Activated CD8-positive, alpha-beta memory T cell treated with anti-CD3 and anti-CD28 coated beads, Interleukin-2, amount 50 U/mL, for 48 hours (primary cell): ENCODE measurements around the gene PMM1.
"Not testable (repeated sequence)": the region's sequence is repeated elsewhere in the genome, so short reads cannot be mapped to it uniquely, and the experiment has no call there.

Experiments used
- DNase-seq: peaks from one replicate; pipeline ENCODE4 v3.0.0-alpha.2; 2020

The PMM1 gene

DNA sequence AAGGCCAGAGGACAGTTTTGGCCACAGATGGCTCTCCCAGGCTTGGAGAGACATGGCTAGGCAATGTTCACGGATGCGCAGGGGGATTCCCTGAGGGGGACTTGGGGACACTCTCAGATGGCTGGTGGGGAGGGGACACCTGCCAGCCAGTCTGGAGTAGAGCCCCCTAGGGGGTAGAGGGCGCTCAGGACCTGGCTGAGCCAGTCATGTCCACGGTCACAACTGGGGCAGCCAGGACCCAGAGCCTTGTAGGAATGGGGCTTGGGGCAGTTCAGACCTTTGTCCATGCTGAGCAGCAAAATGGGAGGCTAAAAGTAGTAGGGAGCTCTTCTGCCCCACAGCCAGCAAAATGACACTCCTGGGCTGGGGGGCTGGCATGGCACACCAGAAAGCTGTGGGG lies 27.2 kb downstream of the PMM1 start:
- DNase-seq: no peak

DNA sequence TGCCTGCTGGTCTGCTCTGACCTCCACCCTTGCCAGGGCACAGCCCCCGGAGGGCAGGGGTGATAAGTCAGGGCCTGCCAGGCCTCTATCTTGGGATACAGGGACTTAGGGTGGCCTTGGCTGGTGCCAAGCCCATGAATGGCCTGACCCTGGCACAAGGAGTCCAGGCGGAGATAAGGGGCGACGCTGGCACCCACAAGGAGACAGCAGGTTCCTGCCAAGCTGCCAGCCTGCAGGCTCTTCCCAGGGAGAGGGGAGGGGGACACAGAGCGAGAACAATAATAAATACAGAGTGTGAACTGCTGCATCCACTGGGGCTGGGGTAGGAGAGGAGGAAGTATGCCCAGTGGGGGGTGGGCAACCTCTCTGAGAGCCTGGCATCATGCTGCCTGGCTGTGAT lies 27.9 kb downstream of the PMM1 start:
- DNase-seq: no peak

DNA sequence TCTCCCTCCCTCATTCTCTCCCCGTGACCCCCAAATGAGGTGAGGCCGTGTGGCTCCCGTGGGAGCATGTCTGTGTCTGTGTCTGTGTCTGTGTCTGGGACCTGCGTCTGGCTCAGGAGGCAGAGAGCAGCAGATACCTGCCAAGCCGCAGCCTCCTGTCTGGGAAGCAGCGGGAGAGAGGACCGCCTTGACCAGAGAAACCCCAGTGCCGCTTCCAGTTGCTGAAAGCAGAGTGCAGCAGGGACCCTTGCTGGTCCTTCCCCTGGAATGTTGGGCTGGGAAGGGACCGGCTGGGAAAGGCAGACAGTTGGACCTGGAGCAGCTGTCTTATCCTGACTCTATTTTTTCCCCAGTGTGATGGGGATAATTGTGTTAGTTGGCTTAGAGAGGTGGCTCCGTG lies 28.3 kb downstream of the PMM1 start:
- no peak for DNase-seq

DNA sequence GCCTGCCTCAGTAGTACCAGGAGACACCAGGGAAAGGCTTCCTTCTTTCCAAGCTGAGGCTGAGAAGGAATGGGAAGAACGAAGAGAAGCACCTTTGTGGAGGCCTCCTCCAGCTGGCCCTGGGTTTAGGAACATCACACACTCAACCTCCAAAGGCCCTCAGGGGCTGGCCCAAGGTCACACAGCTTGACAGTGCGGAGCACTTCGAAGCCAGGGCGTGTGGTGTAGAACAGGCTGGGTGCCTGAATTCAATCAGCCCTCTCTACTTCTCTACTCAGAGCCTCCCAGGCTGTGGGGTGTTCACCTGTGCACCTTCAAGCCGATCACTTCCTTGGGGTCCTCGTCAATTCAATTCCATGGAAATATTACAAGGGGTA lies 29.6 kb downstream of the PMM1 start:
- no peak for DNase-seq

DNA sequence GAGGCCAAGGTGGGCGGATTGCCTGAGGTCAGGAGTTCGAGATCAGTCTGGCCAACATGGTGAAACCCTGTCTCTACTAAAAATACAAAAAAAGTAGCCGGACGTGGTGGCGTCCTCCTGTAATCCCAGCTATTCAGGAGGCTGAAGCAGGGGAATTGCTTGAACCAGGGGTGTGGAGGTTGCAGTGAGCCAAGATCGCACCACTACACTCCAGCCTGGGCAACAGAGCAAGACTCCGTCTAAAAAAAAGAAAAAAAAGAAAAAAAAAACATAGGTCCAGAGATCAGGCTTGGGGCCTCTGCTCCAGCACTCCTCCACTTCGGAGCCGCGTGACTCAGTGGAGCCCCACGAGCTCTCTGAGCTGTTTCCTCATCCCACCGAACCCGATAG lies 31.4 kb downstream of the PMM1 start:
- DNase-seq: not testable (repeated sequence)

DNA sequence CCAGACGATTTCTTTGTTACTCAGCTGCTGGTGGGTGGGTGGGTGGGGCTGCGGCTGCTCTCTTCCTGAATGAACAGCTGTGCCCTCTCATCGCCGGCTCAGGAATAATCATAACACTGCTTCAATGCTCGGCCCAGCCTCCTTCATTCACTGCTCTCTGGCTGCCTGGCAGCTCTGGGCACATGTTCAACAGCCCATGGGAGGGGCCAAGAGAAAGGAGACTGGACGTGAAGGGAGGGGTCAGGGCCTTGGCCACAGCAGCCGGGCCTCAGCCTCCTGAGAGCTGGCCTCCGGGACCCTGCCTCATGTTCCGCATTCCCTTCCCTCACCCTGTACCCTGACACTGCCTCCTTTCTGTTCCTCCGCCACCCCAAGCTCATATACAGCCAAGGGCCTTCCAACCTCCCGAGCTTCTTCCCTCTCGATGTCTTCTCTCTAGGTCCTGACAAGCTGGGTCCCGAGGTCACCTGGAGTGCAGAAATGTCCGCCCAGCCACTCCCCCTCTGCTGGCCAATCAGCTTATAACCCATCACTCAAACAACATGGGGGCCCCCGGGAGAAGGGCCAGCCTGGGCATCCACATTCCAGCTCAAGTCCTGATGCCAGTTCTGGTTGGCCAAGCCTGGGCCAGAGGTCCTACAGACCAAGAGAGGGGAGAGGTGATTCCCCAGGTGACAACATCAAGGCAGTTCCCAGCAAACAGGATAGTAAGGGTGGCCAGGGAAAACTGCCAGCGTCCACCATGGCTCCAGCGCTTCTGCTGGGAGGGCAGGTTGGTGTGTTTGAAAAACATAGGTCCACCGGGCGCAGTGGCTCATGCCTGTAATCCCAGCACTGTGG lies 32.0 kb downstream of the PMM1 start:
- no peak for DNase-seq

DNA sequence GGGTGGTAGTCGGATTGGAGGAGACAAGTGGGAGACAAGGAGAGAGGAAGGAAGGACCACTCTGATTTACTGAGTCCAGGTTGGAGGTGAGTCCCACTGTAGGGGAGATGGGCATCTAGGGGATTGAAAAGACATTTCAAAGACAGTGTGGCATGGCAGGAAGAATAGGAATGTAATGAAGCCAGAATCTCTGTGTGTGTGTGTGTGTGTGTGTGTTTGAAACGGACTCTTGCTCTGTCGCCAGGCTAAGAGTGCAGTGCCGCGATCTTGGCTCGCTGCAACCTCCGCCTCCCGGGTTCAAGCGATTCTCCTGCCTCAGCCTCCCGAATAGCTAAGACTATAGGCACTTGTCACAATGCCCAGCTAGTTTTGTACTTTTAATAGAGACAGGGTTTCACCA lies 33.1 kb downstream of the PMM1 start:
- DNase-seq: no peak

DNA sequence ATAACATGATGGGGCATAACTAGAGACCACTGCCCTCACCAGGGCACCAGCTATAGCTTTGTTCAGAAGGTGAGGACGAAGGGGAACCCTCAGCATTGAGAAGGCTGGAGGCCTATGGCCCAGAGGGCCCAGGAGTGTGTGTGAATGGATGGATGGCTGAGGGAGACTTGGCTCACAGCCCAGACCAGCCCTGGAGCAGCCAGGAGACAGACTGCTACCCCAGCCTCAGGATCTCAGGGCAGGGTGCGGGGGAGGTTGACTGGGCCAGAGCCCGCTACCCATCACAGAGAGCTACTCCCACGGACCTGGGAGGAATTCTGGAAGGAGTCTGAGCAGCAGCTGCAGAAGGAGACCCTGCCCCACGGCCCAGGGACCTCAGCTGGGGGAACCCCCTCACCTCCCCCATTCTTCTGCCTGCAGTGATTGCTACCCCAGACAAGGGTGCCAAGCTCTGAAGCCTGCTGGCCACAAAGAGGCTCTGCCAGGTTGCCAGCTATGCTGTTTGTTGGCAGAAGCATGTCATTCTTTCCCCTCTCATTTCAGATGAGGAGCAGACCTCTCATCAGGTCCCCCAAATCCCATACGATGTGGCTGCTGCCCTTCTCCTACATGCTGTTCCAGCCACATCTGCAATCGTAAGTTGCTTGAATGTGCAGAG lies 34.2 kb downstream of the PMM1 start:
- no peak for DNase-seq

DNA sequence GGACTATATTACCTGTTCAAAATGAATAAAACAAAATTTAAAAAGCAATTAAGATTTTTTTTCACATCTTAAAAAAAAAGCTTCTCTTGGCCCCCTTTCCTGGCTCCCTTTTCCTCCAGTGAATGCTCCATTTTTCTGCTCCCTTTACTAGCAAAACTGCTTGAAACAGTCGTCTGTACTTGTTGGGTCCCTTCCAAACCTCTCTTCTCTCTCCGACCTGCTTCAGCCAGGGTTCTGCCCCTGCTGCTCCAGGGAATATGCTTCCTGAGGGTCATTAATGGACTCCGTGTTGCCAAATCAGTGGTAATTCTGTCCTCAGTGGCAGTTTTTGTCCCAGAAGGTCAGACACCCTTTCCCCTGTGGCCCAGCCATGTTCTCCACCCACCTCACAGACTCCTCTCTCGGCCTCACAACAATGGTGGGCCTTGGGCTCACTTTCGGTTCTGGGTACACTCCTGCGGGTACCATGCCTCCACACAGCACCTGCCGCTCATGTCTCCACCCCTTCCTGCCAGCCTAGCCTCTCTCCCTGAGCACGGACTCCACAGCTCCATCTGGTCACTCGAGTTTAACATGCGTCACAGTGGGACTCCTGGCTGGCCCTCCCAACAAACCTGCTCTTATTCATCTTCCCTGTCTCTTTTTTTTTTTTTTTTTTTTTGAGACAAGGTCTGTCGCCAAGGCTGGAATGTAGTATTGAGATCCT lies 37.6 kb downstream of the PMM1 start:
- no peak for DNase-seq

DNA sequence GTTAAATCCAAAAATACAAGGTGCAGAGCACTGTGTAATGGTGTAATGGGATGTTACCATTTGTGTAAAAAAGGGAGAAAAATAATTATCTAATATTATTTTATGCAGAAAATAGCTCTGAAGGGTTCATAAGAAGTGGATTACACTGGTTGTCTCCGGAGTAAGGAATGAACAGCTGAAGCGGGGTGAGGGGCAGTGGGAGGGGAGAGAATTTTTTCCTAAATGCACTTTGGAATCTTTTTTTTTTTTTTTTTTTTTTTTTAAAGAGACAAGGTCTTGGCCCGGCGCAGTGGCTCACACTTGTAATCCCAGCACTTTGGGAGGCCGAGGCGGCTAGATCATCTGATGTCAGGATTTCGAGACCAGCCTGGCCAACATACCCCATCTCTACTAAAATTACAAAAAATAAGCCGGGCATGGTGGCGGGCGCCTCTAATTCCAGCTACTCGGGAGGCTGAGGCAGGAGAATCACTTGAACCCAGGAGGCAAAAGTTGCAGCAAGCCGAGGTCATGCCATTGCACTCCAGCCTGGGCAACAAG lies 38.6 kb downstream of the PMM1 start:
- no peak for DNase-seq

DNA sequence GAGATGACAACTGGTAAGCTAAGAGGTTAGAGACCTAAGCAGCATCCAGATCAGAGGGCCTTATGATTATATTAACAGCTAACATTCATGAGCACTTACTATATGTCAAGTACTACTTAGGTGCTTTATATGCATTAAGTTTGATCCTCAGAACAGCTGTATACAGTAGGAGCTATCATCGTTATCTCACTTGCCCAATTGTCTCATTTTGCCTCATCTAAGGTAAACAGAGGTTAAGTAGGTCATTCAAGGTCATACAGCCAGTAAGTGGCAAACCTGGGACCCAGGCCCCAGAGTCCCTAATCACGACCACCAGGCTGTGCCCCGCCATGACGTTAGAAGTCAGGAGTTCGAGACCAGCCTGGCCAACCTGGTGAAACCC lies 40.8 kb downstream of the PMM1 start:
- no peak for DNase-seq

DNA sequence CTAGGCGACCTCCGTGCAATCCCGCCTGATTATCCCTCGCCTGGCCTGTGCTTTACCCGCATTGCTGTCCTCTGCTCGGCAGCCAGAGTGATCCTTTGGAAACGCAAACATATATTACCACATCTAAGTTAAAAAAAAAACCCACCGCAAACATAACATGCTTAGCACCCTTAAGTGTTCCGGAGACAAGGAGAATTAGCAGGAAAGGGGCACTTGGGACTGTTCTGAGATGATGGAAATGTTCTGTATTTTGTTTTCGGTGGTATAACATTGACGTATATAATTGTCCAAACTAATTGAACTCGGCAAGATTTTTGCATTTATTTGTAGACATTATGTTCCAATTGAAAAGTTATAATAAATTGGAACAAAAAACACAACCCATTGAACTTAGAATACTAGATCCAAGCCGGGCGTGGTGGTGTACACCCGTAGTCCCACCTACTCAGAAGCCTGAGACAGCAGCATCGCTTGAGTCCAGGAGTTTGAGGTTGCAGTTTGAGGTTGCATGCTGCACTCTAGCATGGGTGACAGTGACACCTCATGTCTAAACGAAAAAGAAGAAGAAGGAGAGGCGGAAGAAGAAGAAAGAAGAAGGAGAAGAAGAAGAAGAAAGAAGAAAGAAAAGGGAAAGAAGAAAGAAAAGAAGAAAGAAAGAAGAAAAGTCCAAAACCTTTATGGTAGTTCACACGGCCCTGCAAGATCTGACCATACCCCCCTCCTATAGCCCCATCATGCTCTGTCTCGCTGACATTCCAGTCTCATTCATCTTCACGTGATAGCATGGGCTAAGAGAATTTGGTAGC lies 44.8 kb downstream of the PMM1 start:
- DNase-seq: no peak

DNA sequence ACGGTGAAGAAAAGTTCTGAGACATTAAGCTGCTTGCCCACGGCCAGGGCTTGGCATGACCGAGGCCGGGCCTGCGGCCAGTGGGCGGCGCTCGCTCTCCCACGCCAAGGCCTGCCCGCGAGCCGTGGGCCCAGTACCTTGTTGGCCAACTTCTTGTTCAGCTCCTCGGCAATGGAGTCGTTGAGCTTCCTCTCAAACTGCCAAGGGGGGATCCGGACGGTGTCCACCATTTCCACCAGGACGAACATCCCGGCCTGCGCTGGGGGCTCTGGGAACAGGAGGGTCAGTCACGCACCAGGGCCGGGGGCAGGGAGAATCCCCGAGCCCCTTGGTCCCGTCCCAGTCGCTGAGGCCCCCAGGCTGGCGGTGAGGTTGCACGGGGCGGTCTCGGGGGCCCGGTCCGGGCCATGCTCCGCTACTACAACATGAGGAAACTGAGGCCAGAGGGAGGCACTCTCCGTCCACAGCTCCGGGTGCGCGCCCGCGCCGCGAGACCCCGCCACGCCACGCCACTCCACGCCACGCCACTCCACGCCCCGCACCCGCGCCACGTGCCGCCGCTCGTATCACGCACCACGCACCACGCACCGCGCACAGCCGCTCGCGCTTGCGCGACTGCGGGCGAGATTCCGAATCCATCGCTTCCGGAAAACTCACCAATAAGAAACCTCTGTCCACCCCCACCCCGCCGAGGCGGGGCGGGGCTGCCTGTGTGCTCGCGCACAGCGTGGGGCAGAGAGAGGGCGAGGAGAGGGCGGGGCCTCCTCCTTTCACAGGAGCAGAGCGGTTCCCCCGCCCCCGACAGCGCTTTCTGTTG lies 45.6 kb downstream of the PMM1 start, which contains the start of gene POLR3H:
Gene POLR3H (minus strand): TSS at position 617 of the 817 bp plus-strand sequence. CDS start 369 bp downstream, at position 248.
- DNase-seq: peak; percentile 97

DNA sequence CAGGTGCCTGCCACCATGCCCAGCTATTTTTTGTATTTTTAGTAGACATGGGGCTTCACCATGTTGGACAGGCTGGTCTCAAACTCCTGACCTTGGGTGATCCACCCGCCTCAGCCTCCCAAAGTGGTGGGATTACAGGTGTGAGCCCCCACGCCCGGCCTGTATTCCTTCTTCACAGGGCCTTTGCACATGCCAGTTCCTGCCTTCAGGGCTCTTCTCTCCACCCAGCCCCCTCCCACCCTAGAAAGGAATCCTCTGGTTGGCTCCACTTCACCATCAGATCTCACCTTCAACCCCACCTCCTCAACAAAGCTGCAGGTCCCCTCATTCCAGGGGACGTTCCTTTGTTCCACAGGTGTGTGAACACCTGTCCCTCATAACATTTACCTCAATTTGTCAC lies 47.4 kb downstream of the PMM1 start:
- no peak for DNase-seq

DNA sequence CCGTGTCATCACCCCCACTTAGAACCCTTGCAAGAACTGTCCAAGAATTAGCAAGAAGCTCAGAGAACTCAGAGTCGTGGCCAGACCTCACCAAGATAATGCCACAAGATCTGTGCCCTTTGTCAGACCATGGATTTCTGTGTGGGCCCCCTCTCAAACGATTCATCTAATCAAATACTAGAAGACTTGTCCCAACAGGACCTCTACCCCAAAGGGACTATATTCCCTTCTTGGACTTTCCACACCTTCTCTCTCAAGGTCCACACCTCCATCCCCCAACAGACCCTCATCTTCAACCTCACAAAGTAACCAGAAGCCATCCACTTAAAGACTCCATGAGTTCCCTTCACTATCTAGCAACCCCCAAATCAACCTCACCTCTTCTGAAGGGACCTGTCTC lies 48.2 kb downstream of the PMM1 start:
- DNase-seq: no peak

DNA sequence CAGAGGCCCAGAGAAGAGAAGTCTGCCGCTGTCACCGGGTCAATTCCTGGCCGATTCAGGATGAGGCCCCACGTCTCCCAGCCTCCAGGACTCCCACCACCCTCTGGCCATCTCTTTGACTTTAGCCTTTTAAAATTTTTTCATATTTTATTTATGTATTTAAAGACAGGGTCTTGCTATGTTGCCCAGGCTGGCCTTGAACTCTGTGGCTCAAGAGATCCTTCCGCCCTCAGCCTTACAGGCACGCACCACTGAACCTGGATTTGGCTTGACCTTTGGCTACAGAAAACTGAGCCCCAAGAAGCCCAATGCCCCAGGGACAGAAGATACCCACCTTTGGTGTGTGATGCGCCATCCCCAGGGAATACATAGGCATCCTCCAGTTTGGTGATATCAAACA lies 49.3 kb downstream of the PMM1 start:
- no peak for DNase-seq

DNA sequence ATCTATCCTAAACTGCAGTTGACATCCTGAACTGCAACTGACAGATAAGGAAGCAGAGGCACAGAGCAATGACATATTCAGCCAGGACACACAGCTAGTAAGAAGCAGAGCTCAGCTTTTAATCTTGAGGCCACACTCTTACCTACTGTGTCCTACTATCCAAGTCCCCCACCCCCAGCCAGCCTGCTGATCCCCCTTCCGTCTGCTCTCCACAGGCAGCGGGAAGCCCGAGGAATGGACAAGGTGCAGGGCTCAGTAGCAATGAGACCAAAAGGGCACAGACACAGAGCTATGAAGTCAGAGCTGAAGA lies 49.7 kb downstream of the PMM1 start:
- DNase-seq: no peak

DNA sequence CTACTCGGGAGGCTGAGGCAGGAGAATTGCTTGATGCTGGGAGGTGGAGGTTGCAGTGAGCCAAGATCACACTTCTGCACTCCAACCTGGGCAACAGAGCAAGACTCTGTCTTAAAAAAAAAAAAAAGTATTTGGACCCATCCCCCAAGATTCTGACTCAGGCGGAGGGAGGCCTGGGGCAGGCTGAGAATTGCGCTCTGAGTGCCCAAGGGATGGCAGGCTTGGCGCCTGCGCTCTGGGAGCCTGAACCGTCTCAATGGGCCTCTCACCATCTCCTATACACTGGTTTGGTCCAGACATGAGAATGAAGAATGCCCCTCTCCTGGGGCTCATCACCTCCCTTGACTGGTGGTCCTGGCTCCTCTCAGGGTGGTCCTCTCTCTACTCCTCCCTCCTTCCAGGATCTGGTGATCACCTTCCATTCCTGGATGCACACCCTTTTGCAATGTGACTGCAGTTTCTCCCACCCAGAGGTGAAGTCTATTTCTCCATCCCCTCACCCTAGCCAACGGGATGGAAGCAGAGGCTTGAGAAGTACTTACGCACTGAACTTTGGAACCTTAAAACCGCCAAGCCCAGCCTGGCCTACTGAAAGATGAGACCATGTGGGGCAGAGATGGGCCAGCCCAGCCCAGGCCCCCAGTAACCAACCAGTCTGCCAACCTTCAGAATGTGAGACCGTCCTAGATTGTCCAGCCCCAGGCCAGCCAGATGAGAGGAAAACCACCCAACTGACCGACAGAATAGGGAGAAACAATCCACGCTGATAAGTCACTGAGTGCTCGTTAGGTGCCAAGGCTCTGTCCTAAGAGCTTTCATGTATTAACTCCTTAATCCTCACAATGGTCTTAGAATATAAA lies 50.3 kb downstream of the PMM1 start:
- DNase-seq: no peak

DNA sequence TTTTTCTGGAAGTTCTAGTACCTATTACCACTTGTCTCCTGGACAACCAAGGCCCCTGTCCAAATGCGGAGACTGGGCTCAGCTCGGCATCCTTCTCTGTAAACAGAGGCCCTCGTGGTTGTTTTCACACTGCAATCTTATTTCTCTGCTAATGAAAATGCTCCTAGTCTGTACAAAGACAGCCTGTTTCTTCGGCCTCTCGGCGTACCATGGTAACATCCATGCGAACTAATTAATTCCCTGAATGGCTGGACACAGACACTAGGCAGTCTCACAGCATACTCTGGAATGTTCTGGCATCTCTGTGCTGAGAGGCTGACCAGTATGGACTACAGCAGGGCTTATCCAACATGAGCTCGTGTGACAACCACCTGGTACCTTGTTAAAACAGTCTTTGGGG lies 51.1 kb downstream of the PMM1 start:
- DNase-seq: no peak

DNA sequence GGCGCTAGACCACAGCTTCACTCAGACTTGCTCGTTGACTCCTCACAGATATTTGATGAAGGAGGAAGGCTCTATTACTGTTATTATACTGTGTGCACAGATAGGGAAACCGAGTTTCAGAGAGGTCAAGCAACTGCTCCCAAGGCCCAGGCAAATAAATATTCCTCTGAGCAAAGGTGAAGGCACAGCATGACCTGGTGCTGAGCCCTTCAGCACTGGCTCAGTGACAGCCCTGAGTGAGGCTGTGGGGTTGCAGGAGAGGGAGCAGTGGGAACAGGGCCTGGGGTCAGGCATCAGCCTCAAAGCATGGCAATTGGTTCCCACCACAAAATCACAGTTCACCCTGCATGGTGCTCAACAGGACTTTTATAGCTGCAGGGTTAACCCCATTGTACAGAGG lies 52.4 kb downstream of the PMM1 start:
- DNase-seq: no peak

DNA sequence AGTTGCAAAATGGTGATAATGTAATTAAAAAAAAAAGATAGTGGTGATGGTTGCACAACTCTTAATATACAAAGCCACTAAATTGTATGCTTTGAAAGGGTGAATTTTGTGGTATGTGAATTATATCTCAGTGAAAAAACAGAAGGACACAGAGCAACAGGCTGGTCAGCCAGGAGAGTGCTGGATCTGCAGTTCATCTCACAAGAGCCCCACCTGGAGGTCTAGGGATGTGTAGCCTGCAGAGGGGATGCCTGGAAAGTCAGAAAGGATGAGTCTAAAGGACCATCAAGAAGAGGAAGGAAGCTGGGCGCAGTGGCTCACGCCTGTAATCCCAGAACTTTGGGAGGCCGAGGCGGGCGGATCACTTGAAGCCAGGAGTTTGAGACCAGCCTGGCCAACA lies 54.4 kb downstream of the PMM1 start:
- no peak for DNase-seq
